NCI-H2171 (cell line): Measurements from ENCODE around the gene DMAC2.
A peak's percentile ranks its signal among the peaks of the same experiment; 100 is the strongest.
"Not testable (repeated sequence)": the region's sequence is repeated elsewhere in the genome, so short reads cannot be mapped to it uniquely, and the experiment has no call there.

ENCODE experiments used
- DNase-seq: peaks from one replicate; lab custom pipeline; 2025; lab: John Stamatoyannopoulos, UW

The DMAC2 gene

GRCh38 chr19:41398598-41398997 lies 41.1 kb downstream of the DMAC2 start:
- no peak for DNase-seq

DNA sequence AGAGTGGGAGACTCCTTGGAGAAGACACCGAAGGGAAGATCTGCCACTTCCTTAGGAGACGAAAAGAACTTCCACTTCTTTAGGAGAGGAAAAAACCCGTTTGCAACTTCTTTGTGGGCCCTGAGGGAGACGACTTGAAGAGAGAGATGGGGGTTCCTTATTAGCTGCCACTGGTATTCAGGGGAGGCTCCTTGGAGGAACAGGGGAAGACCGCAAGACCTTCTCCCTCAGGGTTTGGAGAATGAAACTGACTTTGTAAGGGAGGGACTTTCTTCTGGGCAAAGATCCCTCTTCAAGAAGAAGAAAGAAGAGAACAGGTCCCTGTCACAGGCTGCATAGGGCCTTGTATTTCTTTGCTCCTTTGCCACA lies 41.7 kb downstream of the DMAC2 start:
- DNase-seq, result no peak

GRCh38 chr19:41397086-41398049 lies 42.3 kb downstream of the DMAC2 start, which contains the start of the genes BCKDHA and EXOSC5:
Gene BCKDHA, plus strand, starts transcription at chr19:41397818. Its CDS starts 10 bp downstream, at chr19:41397828.
Gene EXOSC5, minus strand, starts transcription at chr19:41397359. Its CDS starts 31 bp downstream, at chr19:41397328.
- DNase-seq, result peak; percentile 99

GRCh38 chr19:41395355-41395754 lies 44.4 kb downstream of the DMAC2 start:
- DNase-seq, result no peak

DNA sequence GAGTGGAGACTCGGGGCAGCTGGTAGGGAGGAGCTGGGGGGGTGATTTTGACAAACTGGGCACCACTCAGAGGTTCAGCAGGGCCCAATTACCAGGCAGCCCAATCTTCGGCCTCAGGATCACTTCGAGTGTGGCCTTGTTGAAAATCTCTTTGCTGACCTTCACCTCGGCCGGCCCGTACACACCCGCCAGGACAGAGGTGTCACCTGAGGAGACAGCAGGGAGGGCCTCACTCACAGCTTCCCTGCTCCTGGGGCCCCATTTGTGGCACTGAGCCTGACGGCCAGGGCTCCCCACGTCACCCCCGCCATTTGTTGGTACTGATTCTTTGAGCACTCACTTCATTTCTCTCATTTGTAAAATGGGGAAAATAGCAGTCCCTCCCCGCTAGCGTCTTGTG lies 46.9 kb downstream of the DMAC2 start:
- DNase-seq, result no peak

GRCh38 chr19:41391618-41392017 lies 48.1 kb downstream of the DMAC2 start:
- DNase-seq, result no peak

- DNase-seq, result no peak
These were observed 53.3 kb downstream of the DMAC2 start for GRCh38 chr19:41386442-41386841.

GRCh38 chr19:41384351-41384750 lies 55.4 kb downstream of the DMAC2 start:
- DNase-seq, result no peak

GRCh38 chr19:41381536-41381935 lies 58.2 kb downstream of the DMAC2 start:
- not testable (repeated sequence) for DNase-seq
